ENCODE measurements around the gene BTBD9. TPM values are rescaled to one million over a fixed set of nuclear protein-coding genes. Genes with fewer than 3 reads are reported as not detected.

BTBD9 gene
- total RNA-seq, 1 experiment from 2014 or later = 6.5 TPM

GRCh38 chr6:38302838-38303237 is 336.9 kb downstream of the BTBD9 start:
- DNase-seq (ENCODE audit: low read depth) = no peak

GRCh38 chr6:38302081-38302480 is 337.6 kb downstream of the BTBD9 start:
- DNase-seq (ENCODE audit: low read depth) = peak; percentile 12

- DNase-seq (ENCODE audit: low read depth) = no peak
Observed at GRCh38 chr6:38290133-38290799, 349.5 kb downstream of the BTBD9 start.

- DNase-seq (ENCODE audit: low read depth) = no peak
Observed at GRCh38 chr6:38287487-38287886, 352.2 kb downstream of the BTBD9 start.

GRCh38 chr6:38284802-38285394 is 354.8 kb downstream of the BTBD9 start:
- DNase-seq (ENCODE audit: low read depth) = no peak

GRCh38 chr6:38283734-38284362 is 355.9 kb downstream of the BTBD9 start:
- peak; percentile 73 for DNase-seq (ENCODE audit: low read depth)

- no peak for DNase-seq (ENCODE audit: low read depth)
Observed at GRCh38 chr6:38282911-38283310, 356.8 kb downstream of the BTBD9 start.

GRCh38 chr6:38281126-38281525 is 358.6 kb downstream of the BTBD9 start:
- no peak for DNase-seq (ENCODE audit: low read depth)

GRCh38 chr6:38279963-38280588 is 359.7 kb downstream of the BTBD9 start:
- no peak for DNase-seq (ENCODE audit: low read depth)

- DNase-seq (ENCODE audit: low read depth) = peak; percentile 24
Observed at GRCh38 chr6:38279423-38279822, 360.3 kb downstream of the BTBD9 start.

GRCh38 chr6:38273325-38273724 is 366.4 kb downstream of the BTBD9 start:
- DNase-seq (ENCODE audit: low read depth) = peak; percentile 58

- DNase-seq (ENCODE audit: low read depth) = no peak
Observed at GRCh38 chr6:38272222-38272621, 367.5 kb downstream of the BTBD9 start.

- peak; percentile 51 for DNase-seq (ENCODE audit: low read depth)
Observed at GRCh38 chr6:38271081-38271480, 368.6 kb downstream of the BTBD9 start.

- no peak for DNase-seq (ENCODE audit: low read depth)
Observed at GRCh38 chr6:38270367-38270766, 369.4 kb downstream of the BTBD9 start.

GRCh38 chr6:38269461-38270172 is 370.1 kb downstream of the BTBD9 start:
- peak; percentile 20 for DNase-seq (ENCODE audit: low read depth)

- no peak for DNase-seq (ENCODE audit: low read depth)
Observed at GRCh38 chr6:38268342-38268741, 371.4 kb downstream of the BTBD9 start.

- no peak for DNase-seq (ENCODE audit: low read depth)
Observed at GRCh38 chr6:38266921-38267354, 372.8 kb downstream of the BTBD9 start.

GRCh38 chr6:38264605-38265004 is 375.1 kb downstream of the BTBD9 start:
- no peak for DNase-seq (ENCODE audit: low read depth)

GRCh38 chr6:38262609-38263008 is 377.1 kb downstream of the BTBD9 start:
- DNase-seq (ENCODE audit: low read depth) = peak; percentile 77

- DNase-seq (ENCODE audit: low read depth) = peak; percentile 94
Observed at GRCh38 chr6:38262026-38262425, 377.7 kb downstream of the BTBD9 start.

- DNase-seq (ENCODE audit: low read depth) = no peak
Observed at GRCh38 chr6:38261626-38262025, 378.1 kb downstream of the BTBD9 start.

GRCh38 chr6:38259736-38260135 is 380.0 kb downstream of the BTBD9 start:
- DNase-seq (ENCODE audit: low read depth) = peak; percentile 68

Data from LHCN-M2 (cell line).